ENCODE results near the gene GSK3A.

The GSK3A gene

DNA sequence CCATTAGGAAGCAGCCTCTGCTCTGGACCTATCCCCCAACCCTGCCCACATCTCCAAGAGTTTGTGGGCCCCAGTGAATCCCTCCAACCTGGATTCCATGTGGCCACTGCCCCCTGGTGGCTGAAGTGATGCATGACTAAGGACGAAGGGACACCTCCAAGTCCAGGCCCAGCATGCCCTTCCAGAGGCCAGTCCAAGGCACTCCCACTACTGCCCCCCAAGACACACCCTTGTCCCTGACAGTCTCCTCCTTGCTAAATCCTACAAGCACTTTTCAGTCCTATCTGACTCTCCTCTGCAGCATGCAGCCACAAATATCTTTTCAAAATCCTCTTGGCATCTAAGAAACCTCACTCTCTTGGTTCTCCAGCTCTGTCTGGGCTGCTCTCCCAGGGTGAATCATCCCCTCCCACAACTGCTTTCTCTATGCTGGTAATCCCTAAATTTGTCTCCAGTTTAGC is 58.0 kb downstream of the GSK3A start:
- DNase-seq (ENCODE audit: extremely low read depth, low read depth) = peak; percentile 51
- TF ChIP-seq, protein P1, sequence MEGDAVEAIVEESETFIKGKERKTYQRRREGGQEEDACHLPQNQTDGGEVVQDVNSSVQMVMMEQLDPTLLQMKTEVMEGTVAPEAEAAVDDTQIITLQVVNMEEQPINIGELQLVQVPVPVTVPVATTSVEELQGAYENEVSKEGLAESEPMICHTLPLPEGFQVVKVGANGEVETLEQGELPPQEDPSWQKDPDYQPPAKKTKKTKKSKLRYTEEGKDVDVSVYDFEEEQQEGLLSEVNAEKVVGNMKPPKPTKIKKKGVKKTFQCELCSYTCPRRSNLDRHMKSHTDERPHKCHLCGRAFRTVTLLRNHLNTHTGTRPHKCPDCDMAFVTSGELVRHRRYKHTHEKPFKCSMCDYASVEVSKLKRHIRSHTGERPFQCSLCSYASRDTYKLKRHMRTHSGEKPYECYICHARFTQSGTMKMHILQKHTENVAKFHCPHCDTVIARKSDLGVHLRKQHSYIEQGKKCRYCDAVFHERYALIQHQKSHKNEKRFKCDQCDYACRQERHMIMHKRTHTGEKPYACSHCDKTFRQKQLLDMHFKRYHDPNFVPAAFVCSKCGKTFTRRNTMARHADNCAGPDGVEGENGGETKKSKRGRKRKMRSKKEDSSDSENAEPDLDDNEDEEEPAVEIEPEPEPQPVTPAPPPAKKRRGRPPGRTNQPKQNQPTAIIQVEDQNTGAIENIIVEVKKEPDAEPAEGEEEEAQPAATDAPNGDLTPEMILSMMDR (IDR thresholded peaks at IDR 0.05; ENCODE audit: low read depth, low read length) = peak; percentile 86

All from AG09319 (cell line).